Measurements from ENCODE around the gene JAG2.

JAG2 gene

GRCh38 chr14:105108516-105108864, 60.1 kb downstream of the JAG2 start:
- DNase-seq: no peak

DNA sequence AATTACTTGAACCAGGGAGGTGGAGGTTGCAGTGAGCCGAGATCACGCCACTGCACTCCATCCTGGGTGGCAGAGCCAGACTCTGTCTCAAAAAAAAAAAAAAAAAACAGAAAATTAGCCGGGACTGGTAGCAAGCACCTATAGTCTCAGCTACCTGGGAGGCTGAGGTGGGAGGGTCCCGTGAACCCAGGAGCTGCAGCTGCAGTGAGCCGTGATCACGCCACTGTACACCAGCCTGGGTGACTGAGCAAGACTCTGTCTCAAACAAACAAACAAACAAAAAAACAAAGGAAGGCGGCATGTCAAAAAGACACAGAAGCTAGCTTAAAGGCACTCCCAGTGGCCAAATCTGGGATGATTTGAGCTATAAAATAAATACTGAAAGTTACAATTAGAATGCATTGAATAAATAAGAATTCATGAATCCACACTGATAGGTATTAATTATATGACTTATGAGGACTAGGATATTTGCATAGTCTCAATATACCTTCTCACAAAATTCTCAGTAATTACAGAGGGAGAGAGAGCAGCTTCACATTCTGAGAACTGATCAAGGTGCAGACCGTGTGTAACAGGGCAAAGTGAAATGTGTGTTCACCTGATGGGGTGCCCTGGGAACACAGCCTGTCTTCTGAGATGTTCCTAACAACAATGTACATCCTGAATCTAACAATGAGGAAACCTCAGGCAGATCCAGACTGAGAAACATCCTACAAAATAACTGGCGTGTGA, 60.6 kb downstream of the JAG2 start:
- DNase-seq: no peak

DNA sequence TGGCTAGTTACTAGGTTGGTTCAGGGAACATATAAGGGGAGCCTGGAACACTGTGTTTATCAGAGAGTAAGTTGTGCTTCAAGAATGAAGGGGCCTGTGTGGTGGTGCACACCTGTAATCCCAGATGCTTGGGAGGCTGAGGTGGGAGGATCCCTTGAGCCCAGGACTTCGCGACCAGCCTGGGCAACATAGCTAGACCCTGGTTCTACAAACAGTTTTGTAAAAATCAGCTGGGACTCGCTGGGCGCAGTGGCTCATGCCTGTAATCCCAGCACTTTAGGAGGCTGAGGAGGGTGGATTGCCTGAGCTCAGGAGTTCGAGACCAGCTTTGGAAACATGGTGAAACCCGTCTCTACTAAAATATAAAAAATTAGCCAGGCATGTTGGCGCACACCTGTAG, 61.2 kb downstream of the JAG2 start:
- no peak for DNase-seq

GRCh38 chr14:105105158-105105557, 63.4 kb downstream of the JAG2 start:
- no peak for DNase-seq

- no peak for DNase-seq
Measured at GRCh38 chr14:105102893-105103292, 65.7 kb downstream of the JAG2 start.

- DNase-seq: no peak
Measured at GRCh38 chr14:105102361-105102870, 66.2 kb downstream of the JAG2 start.

GRCh38 chr14:105100910-105101309, 67.7 kb downstream of the JAG2 start:
- no peak for DNase-seq

DNA sequence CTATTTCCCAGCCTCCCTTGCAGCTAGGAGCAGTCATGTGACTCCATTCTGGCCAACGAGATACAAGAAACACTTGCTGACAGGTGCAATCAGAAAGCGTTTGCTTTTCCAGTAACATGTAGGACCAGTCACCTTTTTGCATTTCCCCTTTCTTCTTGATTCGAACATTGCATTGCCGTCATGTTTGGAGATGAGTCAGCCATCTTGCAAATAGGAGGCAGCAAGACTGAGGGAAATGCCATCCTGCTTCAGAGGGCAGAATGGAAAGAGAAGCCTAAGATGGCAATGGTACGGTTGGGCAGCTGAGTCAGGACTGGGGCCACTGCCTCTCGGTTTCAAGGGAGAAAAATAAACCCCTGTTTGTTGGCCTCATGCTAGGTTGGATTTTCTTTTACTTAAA, 68.8 kb downstream of the JAG2 start:
- peak; percentile 42 for DNase-seq

- DNase-seq: no peak
Measured at GRCh38 chr14:105098316-105098715, 70.3 kb downstream of the JAG2 start.

DNA sequence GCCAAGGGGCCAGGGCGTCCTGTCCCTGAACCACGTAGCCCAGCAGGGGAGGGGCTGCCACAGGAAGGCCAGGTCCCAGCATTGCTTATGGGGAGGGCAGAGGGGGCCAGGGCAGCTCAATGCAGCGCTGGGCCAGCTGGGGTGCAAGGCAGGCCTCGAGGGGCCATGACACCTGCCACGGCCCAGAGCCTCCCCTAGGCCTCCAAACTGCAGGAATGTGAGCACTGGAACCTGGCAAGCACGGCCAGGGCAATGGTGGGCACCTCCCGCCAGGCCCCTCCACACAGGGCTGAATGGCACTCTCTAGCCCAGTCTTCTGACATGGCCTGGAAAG, 70.8 kb downstream of the JAG2 start:
- DNase-seq: no peak

- DNase-seq: no peak
Measured at GRCh38 chr14:105096206-105096875, 72.2 kb downstream of the JAG2 start.

DNA sequence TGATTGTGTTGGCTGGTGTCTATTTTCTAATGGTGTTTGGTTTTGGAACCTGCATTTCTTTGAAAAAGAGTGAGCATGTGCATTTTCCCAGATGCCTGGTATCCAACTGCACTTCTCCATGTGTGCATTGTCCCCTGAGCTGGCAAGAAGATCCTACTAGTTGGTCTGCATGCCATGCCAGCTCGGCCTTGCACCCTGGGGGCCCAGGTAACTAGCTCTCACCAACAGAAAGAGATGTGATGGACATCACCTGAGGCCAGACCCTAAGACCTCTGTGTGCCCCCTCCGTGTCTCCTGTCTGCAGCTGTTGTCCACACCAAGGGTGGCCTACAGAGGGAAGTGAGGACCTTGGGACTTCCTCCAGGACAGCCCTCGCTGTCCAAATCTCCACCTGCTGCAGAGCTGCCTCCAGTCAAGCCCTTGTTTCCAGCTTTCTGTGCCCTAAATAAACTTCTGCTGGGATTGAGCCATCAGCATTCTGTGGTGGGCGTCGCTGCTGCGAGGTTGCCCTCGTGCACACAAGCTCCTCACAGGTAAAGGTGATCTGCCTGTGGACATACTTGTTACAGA, 73.3 kb downstream of the JAG2 start:
- DNase-seq: no peak

DNA sequence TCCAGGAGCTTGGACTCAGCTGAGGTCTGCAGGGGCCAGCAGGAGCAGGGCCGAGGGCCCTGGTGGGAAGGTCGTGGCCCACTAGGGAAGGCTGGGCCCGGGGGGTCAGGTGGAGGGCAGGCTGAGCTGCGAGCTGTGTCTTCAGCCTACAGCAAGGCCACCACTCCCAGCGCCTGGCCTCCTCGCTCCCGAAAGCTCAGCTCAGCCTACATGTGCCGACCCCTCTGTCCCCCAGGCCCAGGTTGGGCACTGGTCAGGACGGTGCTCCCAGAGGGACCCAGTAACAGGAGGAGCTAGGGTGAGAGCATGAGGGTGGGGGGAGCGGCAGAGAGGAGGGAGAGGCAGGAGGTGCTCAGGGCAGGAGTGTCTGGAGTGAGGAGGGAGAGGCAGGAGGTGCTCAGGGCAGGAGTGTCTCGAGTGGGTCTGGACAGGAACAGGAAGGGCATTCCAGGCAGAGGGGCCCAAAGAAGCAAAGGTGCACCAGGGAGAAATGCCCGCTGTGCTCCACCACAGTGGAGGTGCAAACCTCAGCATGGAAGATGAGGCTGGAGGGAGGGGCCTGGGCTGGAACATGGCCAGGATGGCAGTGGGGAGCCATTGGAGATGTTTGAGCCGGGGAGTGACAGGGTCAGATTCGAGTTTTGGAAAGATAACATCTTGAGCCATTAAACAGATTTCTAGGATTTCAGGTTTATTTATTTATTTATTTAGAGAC, 74.2 kb downstream of the JAG2 start:
- no peak for DNase-seq

DNA sequence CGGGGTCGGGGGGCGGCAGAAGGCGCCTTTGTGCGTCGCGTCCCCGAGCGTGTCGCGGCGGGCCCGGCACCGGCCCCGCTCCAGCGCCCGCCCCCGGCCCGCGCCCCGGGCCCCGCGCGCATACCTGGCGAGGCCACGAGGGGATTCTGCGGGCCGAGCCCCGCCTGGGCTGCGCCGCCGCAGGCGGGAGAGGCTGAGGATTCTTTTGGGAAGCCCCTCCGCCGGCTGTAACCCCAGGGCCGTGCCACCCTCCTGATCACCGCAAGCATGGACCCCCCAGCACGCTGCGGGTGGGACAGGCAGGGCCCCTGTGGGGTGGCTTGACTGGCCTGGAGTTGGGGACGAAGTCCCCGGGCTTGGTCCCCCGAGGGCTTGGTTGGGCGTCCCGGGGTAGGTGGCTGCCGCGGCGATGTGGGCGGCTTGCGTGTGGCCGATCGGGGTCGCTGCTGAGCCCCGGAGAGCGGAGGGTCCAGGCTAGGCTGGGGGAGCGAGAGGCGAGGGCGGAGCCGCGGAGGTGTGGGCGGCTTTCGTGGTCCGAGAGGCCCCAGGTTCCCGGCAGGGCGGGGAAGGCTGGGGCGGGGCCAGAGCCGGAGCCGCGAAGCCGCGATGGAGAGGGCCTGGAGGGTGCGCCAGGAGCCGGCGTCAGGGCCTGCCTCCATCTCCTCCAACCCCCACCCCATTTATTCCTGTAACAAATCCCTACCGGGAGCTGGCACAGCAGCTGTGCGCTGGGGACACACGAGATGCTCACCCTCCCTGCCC, 75.0 kb downstream of the JAG2 start:
- peak; percentile 28 for DNase-seq

DNA sequence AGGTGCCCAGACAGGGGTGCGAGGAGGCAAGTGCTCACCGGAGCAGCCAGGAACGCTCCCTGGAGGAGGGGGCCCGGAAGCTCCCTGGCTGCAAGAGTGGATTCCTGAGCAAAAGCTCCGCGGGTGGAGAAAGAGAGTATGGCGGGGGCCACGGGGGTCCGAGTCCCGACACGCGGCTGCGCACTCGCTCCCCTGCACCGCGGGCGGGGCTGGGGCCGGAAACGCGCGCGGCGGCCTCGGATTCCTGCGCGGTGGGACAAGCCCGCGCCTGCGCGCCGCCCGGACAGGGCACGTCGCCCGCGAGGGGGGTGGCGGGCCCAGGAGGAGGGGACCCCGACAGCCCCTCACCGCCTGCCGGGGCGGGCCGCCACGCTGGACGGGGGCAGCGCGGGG, 75.5 kb downstream of the JAG2 start:
- DNase-seq: peak; percentile 26

DNA sequence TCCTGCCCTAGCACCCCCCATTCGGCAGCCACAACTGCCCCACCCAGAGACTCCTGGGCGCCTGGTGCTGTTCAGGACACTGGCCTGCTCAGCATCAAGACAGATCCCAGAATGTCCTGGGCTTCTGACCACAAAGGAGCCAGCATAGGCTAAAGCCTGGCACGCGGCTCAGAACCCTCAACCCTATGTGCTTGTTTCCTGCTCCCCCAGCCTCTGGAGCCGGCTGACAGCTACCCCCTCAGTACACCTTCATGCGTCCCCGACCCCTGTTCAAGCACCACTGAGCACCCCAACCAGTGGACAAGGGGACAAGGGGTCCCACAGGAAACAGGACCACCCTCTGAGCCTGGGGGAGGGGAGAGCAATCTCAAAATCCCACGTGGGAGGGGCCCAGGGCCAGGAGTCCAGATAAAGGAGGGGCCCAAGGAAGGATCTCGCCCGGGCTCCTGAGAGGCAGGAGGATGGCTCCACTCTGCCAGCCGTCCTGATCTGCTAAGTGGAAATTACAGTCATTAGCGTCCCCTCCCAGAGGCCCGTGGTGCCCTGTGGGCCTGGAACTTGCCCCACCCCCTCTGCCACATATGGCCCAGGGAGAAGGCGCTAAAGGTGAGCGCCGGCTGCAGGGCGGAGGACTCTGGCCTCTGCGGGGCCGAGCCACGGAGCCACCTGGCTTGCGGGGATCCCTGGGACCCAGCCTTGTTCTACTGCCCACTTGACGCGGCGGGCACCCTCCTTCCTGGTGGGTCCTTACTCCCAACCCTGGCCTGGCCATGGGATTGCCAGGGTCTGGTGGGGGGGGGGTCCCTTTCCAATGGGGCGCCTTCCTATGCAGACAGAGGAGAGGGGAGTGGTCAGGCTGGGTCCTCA, 76.2 kb downstream of the JAG2 start:
- no peak for DNase-seq

DNA sequence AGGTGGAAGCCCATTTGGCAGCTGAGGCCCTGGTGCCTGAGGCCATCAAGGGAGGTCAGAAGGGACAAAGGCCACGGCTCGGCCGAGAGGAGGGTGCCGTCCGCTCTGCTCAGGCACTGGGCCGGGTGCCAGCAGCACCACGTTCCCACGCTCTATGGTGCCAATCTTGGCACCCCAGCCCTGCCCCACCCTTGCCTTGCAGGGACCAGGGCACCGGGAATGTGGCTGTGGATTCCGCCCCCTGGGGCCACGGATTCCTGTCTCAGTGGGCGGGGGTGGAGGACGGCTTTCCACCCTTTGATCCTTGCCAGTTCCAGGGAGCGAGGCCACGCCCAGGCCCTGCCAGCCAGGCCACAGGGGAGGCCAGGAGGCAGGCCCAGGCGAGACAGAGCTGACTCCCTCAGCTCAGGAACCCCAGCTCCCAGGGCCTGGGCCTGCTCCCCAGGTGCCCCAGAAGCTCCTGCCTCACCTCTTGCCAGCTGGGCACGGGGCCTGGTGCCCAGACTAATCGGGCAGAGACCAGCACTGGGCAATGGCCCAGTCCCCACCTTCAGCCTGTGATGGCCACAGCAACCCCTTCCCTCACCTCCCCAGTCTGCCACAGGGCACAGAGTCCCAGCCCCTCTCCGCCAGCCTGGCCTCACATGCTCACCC, 76.9 kb downstream of the JAG2 start:
- DNase-seq: no peak

GRCh38 chr14:105091054-105091516, 77.5 kb downstream of the JAG2 start:
- DNase-seq: no peak

Data from suppressor macrophage treated with lipopolysaccharide for 4 hours (primary cell).